Stimulated activated CD4-positive, alpha-beta T cell treated with anti-CD3 and anti-CD28 coated beads, Interleukin-15, amount 100 ng/mL, for 24 hours (primary cell): Measurements from ENCODE around the gene MLF2.

Experiments used
- DNase-seq: peaks from one replicate; pipeline ENCODE4 v3.0.0-alpha.2; 2020

Gene MLF2

GRCh38 chr12:6752921-6753771, at the start of gene MLF2:
MLF2 (minus strand) TSS chr12:6753141; CDS start chr12:6752334, 807 bp downstream.
- DNase-seq = peak; percentile 99

GRCh38 chr12:6799147-6799546, 46.2 kb upstream of the MLF2 start:
- DNase-seq = no peak

- DNase-seq = no peak
Observed at GRCh38 chr12:6796576-6796975, 43.6 kb upstream of the MLF2 start.

- no peak for DNase-seq
Observed at GRCh38 chr12:6795088-6795487, 42.1 kb upstream of the MLF2 start.

GRCh38 chr12:6792522-6793201, 39.7 kb upstream of the MLF2 start:
- DNase-seq = peak; percentile 38

GRCh38 chr12:6791931-6792520, 39.1 kb upstream of the MLF2 start:
- peak; percentile 53 for DNase-seq

- DNase-seq = peak; percentile 71
Observed at GRCh38 chr12:6790496-6791150, 37.7 kb upstream of the MLF2 start.

GRCh38 chr12:6788972-6789924, 36.3 kb upstream of the MLF2 start, which contains the start of gene CD4:
CD4 (plus strand) TSS chr12:6789528; CDS start chr12:6800139, 10,611 bp downstream.
- DNase-seq = peak; percentile 94

GRCh38 chr12:6787309-6787708, 34.4 kb upstream of the MLF2 start:
- DNase-seq = no peak

GRCh38 chr12:6786416-6787094, 33.6 kb upstream of the MLF2 start:
- DNase-seq = no peak

GRCh38 chr12:6784761-6785160, 31.8 kb upstream of the MLF2 start:
- DNase-seq = no peak

GRCh38 chr12:6784296-6784695, 31.4 kb upstream of the MLF2 start:
- DNase-seq = peak; percentile 25

GRCh38 chr12:6783828-6784227, 30.9 kb upstream of the MLF2 start:
- no peak for DNase-seq

GRCh38 chr12:6782850-6783566, 30.1 kb upstream of the MLF2 start:
- DNase-seq = peak; percentile 31

- no peak for DNase-seq
Observed at GRCh38 chr12:6782119-6782518, 29.2 kb upstream of the MLF2 start.

- peak; percentile 63 for DNase-seq
Observed at GRCh38 chr12:6780573-6780972, 27.6 kb upstream of the MLF2 start.

GRCh38 chr12:6779708-6780432, 26.9 kb upstream of the MLF2 start:
- peak; percentile 36 for DNase-seq

- DNase-seq = peak; percentile 95
Observed at GRCh38 chr12:6778574-6779550, 25.9 kb upstream of the MLF2 start.

GRCh38 chr12:6778217-6778573, 25.3 kb upstream of the MLF2 start:
- no peak for DNase-seq
